ENCODE data around the gene TYROBP.

TYROBP gene

GRCh38 chr19:35943321-35944301 lies 35.5 kb upstream of the TYROBP start:
- no peak for DNase-seq (ENCODE audit: low read depth)
- no peak overlapping the region for H3K4me3 ChIP-seq (ENCODE audit: low read length)
- TF ChIP-seq, protein P1, sequence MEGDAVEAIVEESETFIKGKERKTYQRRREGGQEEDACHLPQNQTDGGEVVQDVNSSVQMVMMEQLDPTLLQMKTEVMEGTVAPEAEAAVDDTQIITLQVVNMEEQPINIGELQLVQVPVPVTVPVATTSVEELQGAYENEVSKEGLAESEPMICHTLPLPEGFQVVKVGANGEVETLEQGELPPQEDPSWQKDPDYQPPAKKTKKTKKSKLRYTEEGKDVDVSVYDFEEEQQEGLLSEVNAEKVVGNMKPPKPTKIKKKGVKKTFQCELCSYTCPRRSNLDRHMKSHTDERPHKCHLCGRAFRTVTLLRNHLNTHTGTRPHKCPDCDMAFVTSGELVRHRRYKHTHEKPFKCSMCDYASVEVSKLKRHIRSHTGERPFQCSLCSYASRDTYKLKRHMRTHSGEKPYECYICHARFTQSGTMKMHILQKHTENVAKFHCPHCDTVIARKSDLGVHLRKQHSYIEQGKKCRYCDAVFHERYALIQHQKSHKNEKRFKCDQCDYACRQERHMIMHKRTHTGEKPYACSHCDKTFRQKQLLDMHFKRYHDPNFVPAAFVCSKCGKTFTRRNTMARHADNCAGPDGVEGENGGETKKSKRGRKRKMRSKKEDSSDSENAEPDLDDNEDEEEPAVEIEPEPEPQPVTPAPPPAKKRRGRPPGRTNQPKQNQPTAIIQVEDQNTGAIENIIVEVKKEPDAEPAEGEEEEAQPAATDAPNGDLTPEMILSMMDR (conservative IDR thresholded peaks at IDR 0.05; ENCODE audit: low read length), result no peak

GRCh38 chr19:35942235-35942634 lies 34.1 kb upstream of the TYROBP start:
- DNase-seq (ENCODE audit: low read depth), result no peak
- no peak overlapping the region for H3K4me3 ChIP-seq (ENCODE audit: low read length)
- TF ChIP-seq, protein P1 (conservative IDR thresholded peaks at IDR 0.05; ENCODE audit: low read length), result no peak

- TF ChIP-seq, protein P1 (conservative IDR thresholded peaks at IDR 0.05; ENCODE audit: low read length), result no peak
- DNase-seq (ENCODE audit: low read depth), result no peak
- H3K4me3 ChIP-seq (ENCODE audit: low read length), result no peak overlapping the region
Measured at GRCh38 chr19:35940839-35941238, 32.7 kb upstream of the TYROBP start.

- DNase-seq (ENCODE audit: low read depth), result no peak
- no peak overlapping the region for H3K4me3 ChIP-seq (ENCODE audit: low read length)
- TF ChIP-seq, protein P1 (conservative IDR thresholded peaks at IDR 0.05; ENCODE audit: low read length), result no peak
Measured at GRCh38 chr19:35940078-35940775, 32.1 kb upstream of the TYROBP start.

GRCh38 chr19:35939307-35940077 lies 31.4 kb upstream of the TYROBP start:
- TF ChIP-seq, protein P1 (conservative IDR thresholded peaks at IDR 0.05; ENCODE audit: low read length), result no peak
- DNase-seq (ENCODE audit: low read depth), result no peak
- H3K4me3 ChIP-seq (ENCODE audit: low read length), result no peak overlapping the region

DNA sequence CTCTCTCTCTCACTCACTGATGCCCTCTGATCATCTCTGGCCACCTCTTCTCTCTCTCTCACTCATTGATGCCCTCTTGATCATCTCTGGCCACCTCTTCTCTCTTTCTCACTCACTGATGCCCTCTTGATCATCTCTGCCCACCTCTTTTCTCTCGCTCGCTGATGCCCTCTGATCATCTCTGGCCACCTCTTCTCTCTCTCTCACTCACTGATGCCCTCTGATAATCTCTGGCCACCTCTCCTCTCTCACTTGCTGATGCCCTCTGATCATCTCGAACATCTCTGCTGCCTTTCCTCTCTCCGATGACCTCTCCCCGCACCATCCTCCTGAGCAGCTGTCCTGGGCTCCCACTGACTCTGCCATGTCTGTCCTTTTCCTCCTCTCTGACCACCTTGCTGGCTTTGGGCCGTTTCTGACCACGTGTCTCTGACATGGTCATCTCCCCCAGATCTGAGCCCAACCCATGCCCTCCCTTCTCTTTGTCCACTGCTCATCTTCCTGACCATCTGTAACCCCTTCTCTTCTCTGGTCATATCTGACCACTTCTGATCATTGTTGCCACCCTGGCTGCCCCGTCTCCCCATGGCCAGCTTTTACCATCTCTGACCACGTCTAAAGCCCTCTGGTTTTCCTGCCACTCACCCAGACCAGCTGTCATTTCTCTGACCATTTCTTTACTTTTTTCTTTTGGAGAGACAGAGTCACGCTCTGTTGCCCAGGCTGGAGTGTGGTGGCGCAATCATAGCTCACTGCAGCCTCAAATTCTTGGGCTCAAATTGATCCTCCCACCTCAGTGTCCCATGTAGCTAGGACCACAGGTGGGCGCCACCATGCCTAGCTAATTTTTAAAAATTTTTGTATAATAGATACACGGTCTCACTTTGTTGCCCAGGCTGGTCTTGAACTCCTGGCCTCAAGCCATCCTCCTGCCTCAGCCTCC lies 30.5 kb upstream of the TYROBP start:
- TF ChIP-seq, protein P1 (conservative IDR thresholded peaks at IDR 0.05; ENCODE audit: low read length), result no peak
- DNase-seq (ENCODE audit: low read depth), result no peak
- H3K4me3 ChIP-seq (ENCODE audit: low read length), result peak overlapping the region; percentile 53

Measured in AG10803 (cell line).